ENCODE data around the gene ADCY2.

Gene ADCY2

DNA sequence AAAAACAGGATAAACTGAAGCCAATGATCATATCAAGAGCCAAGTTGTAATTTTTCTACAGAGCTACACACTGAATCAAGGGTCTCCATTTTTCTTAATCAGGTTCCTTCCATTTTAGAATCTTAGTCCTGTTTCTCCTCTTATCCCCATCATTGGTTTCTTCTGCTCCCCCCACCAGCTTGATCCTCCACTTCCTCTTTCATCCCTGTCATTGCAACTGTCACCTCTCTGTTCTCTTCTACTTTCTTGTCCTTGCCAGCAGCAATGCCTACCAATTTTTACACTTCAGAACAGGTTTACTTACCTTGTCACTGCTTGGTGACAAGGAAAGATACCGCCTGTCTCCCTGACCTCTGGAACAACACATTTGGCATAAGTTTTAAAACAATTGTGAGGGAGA is 357.7 kb downstream of the ADCY2 start:
- POLR2A ChIA-PET = no interaction called here
- Histone ChIP-seq H3K4me3 (ENCODE audit: low read depth, low read length) (no peak overlapping the region), H3K9me3 (ENCODE audit: control insufficient read depth, insufficient read depth, low read depth, low read length) (no peaks in the 10 kb centered on the region), H3K4me1 (ENCODE audit: control insufficient read depth, insufficient read depth, low read length) (no peaks in the 10 kb centered on the region), H3K36me3 (ENCODE audit: control insufficient read depth in 2 of 2, insufficient read depth in 1 of 2, low read length in 2 of 2) (no peaks in the 10 kb centered on the region), H3K27ac (ENCODE audit: extremely low read depth, low read depth, low read length) (no peak overlapping the region)
- CTCF ChIA-PET = interaction anchor here (0.8 to 5.1 kb wide), 9 partner anchors 8 to 493 kb away, joined by 3 to 69 read pairs (median 5); no protein-coding TSS in a partner anchor
- TF ChIP-seq MYNN (tag by site-specific recombination; IDR thresholded peaks at IDR 0.05; ENCODE audit: borderline replicate concordance) (no peak), ZNF785 (tag by site-specific recombination; IDR thresholded peaks at IDR 0.05) (no peak), ZNF473 (tag by site-specific recombination; IDR thresholded peaks at IDR 0.05) (no peak), GLI2 (tag by site-specific recombination; IDR thresholded peaks at IDR 0.05; ENCODE audit: borderline replicate concordance, low read depth) (no peak), SALL2 (tag by site-specific recombination; IDR thresholded peaks at IDR 0.05; ENCODE audit: borderline replicate concordance) (no peak), ZNF561 (tag by site-specific recombination; IDR thresholded peaks at IDR 0.05; ENCODE audit: borderline replicate concordance) (no peak), ZNF292 (tag by site-specific recombination; IDR thresholded peaks at IDR 0.05; ENCODE audit: borderline replicate concordance, low read depth) (no peak), ZNF555 (tag by site-specific recombination; conservative IDR thresholded peaks at IDR 0.05) (no peak), ZNF391 (tag by site-specific recombination; IDR thresholded peaks at IDR 0.05; ENCODE audit: borderline replicate concordance, low read depth) (no peak), ZNF311 (tag by site-specific recombination; IDR thresholded peaks at IDR 0.05; ENCODE audit: borderline replicate concordance) (no peak), ZNF366 (tag by site-specific recombination; conservative IDR thresholded peaks at IDR 0.05) (no peak), ZNF626 (tag by site-specific recombination; IDR thresholded peaks at IDR 0.05) (no peak), ZNF791 (tag by site-specific recombination; IDR thresholded peaks at IDR 0.05) (no peak), REPIN1 (tag by site-specific recombination; IDR thresholded peaks at IDR 0.05; ENCODE audit: low read depth) (no peak)
- TF ChIP-seq, protein P1, sequence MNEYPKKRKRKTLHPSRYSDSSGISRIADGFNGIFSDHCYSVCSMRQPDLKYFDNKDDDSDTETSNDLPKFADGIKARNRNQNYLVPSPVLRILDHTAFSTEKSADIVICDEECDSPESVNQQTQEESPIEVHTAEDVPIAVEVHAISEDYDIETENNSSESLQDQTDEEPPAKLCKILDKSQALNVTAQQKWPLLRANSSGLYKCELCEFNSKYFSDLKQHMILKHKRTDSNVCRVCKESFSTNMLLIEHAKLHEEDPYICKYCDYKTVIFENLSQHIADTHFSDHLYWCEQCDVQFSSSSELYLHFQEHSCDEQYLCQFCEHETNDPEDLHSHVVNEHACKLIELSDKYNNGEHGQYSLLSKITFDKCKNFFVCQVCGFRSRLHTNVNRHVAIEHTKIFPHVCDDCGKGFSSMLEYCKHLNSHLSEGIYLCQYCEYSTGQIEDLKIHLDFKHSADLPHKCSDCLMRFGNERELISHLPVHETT (tag by site-specific recombination; IDR thresholded peaks at IDR 0.05) = no peak
- TF ChIP-seq, protein P2, sequence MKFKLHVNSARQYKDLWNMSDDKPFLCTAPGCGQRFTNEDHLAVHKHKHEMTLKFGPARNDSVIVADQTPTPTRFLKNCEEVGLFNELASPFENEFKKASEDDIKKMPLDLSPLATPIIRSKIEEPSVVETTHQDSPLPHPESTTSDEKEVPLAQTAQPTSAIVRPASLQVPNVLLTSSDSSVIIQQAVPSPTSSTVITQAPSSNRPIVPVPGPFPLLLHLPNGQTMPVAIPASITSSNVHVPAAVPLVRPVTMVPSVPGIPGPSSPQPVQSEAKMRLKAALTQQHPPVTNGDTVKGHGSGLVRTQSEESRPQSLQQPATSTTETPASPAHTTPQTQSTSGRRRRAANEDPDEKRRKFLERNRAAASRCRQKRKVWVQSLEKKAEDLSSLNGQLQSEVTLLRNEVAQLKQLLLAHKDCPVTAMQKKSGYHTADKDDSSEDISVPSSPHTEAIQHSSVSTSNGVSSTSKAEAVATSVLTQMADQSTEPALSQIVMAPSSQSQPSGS (tag by site-specific recombination; IDR thresholded peaks at IDR 0.05; ENCODE audit: low read depth) = no peak
- TF ChIP-seq, protein P3, sequence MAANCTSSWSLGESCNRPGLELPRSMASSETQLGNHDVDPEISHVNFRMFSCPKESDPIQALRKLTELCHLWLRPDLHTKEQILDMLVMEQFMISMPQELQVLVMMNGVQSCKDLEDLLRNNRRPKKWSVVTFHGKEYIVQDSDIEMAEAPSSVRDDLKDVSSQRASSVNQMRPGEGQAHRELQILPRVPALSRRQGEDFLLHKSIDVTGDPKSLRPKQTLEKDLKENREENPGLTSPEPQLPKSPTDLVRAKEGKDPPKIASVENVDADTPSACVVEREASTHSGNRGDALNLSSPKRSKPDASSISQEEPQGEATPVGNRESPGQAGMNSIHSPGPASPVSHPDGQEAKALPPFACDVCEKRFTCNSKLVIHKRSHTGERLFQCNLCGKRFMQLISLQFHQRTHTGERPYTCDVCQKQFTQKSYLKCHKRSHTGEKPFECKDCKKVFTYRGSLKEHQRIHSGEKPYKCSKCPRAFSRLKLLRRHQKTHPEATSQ (tag by site-specific recombination; IDR thresholded peaks at IDR 0.05) = no peak

DNA sequence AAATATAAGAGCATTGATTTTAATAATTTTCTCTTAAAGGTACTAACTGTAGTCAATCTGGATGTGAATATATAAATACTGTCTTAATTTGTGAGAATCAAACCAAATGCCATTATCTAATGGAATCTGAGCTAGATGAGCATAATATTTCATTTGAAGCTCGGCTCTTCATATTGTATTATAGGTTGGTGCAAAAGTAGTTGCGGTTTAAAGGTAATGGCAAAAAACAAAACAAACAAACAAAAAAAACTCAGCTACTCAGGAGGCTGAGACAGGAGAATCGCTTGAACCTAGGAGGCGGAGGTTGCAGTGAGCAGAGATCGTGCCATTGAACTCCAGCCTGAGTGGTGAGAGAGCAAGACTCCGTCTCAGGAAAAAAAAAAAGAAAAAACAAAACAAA is 358.6 kb downstream of the ADCY2 start:
- no peaks in the 10 kb centered on the region for H3K36me3 ChIP-seq (ENCODE audit: control insufficient read depth in 2 of 2, insufficient read depth in 1 of 2, low read length in 2 of 2)
- CTCF ChIA-PET = interaction anchor here (0.6 to 5.1 kb wide), 27 partner anchors 9 to 961 kb away, joined by 3 to 69 read pairs (median 5); partner anchors contain the start of gene ADCY2
- POLR2A ChIA-PET = interaction anchor here (0.6 kb wide), 1 partner anchor 1592 kb away, joined by 3 read pairs; no protein-coding TSS in a partner anchor
- TF ChIP-seq, protein P4, sequence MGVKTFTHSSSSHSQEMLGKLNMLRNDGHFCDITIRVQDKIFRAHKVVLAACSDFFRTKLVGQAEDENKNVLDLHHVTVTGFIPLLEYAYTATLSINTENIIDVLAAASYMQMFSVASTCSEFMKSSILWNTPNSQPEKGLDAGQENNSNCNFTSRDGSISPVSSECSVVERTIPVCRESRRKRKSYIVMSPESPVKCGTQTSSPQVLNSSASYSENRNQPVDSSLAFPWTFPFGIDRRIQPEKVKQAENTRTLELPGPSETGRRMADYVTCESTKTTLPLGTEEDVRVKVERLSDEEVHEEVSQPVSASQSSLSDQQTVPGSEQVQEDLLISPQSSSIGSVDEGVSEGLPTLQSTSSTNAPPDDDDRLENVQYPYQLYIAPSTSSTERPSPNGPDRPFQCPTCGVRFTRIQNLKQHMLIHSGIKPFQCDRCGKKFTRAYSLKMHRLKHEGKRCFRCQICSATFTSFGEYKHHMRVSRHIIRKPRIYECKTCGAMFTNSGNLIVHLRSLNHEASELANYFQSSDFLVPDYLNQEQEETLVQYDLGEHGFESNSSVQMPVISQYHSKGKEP (tag by site-specific recombination; IDR thresholded peaks at IDR 0.05) = no peak
- TF ChIP-seq, protein P5, sequence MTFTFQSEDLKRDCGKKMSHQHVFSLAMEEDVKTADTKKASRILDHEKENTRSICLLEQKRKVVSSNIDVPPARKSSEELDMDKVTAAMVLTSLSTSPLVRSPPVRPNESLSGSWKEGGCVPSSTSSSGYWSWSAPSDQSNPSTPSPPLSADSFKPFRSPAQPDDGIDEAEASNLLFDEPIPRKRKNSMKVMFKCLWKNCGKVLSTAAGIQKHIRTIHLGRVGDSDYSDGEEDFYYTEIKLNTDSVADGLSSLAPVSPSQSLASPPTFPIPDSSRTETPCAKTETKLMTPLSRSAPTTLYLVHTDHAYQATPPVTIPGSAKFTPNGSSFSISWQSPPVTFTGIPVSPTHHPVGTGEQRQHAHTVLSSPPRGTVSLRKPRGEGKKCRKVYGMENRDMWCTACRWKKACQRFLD (tag by site-specific recombination; IDR thresholded peaks at IDR 0.05) = no peak
- TF ChIP-seq, protein P2 (tag by site-specific recombination; IDR thresholded peaks at IDR 0.05; ENCODE audit: low read depth) = no peak
- TF ChIP-seq ZNF248 (tag by site-specific recombination; IDR thresholded peaks at IDR 0.05) (no peak), GLIS2 (tag by site-specific recombination; IDR thresholded peaks at IDR 0.05) (no peak), ZNF366 (tag by site-specific recombination; conservative IDR thresholded peaks at IDR 0.05) (no peak), GLI4 (tag by site-specific recombination; IDR thresholded peaks at IDR 0.05) (no peak)
- TF ChIP-seq, protein P6, sequence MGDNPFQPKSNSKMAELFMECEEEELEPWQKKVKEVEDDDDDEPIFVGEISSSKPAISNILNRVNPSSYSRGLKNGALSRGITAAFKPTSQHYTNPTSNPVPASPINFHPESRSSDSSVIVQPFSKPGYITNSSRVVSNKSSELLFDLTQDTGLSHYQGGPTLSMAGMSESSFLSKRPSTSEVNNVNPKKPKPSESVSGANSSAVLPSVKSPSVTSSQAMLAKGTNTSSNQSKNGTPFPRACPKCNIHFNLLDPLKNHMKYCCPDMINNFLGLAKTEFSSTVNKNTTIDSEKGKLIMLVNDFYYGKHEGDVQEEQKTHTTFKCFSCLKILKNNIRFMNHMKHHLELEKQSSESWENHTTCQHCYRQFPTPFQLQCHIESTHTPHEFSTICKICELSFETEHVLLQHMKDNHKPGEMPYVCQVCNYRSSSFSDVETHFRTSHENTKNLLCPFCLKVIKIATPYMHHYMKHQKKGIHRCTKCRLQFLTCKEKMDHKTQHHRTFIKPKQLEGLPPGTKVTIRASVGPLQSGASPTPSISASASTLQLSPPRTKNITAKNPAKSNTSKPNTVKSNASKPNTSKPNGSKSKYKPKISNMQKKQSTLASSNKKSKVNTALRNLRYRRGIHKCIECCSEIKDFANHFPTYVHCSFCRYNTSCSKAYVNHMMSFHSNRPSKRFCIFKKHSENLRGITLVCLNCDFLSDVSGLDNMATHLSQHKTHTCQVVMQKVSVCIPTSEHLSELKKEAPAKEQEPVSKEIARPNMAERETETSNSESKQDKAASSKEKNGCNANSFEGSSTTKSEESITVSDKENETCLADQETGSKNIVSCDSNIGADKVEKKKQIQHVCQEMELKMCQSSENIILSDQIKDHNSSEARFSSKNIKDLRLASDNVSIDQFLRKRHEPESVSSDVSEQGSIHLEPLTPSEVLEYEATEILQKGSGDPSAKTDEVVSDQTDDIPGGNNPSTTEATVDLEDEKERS (tag by site-specific recombination; IDR thresholded peaks at IDR 0.05) = no peak

More for the DNA sequence above, 358.6 kb downstream of the ADCY2 start:
- Histone ChIP-seq H3K9me3 (ENCODE audit: control insufficient read depth, insufficient read depth, low read depth, low read length) (no peaks in the 10 kb centered on the region), H3K4me3 (ENCODE audit: low read depth, low read length) (no peak overlapping the region), H3K27ac (ENCODE audit: extremely low read depth, low read depth, low read length) (no peak overlapping the region), H3K4me1 (ENCODE audit: control insufficient read depth, insufficient read depth, low read length) (peaks cover 4% of the 10 kb centered on the region; the same call in 1 of the 2 replicates)

Data from HEK293 (cell line).